Keratinocyte (primary cell): ENCODE results near the gene ADCY5. TPM values are rescaled to one million over a fixed set of nuclear protein-coding genes. Genes with fewer than 3 reads are reported as not detected.

ENCODE experiments used
- DNase-seq: peaks from one replicate; pipeline ENCODE4 v3.0.0-alpha.2; 2011; ENCODE audit warnings: low read depth, missing footprints, low spot score
- FAIRE-seq: peaks from 2 replicates; lab custom pipeline; 2011; peaks lifted over from hg19 to GRCh38; lab: Jason Lieb, UNC
- H2AFZ ChIP-seq: 2 replicates; pipeline ENCODE4 v1.6.0; 2012; ENCODE audit warnings: low read length, control low read depth, inconsistent platforms; ENCODE audit not compliant: control insufficient read depth
- H3K27ac ChIP-seq: 2 replicates; pipeline ENCODE4 v1.5.1; 2011; ENCODE audit warnings: low read length; ENCODE audit not compliant: control insufficient read depth, insufficient read depth
- H3K27me3 ChIP-seq: 3 replicates; pipeline ENCODE4 v1.6.0; 2011; ENCODE audit warnings: low read length; ENCODE audit not compliant: control insufficient read depth, insufficient read depth; ENCODE audit errors: extremely low read depth
- H3K36me3 ChIP-seq, 2 experiments: 2 replicates in 1 of 2; 3 replicates in 1 of 2; pipeline ENCODE4 v1.5.1; 2011; ENCODE audit warnings: low read length in 2 of 2, mild to moderate bottlenecking in 1 of 2; ENCODE audit not compliant: control insufficient read depth in 2 of 2, insufficient read depth in 2 of 2; ENCODE audit errors: extremely low read depth in 1 of 2
- H3K4me1 ChIP-seq: 3 replicates; pipeline ENCODE4 v1.5.1; 2011; ENCODE audit warnings: low read length; ENCODE audit not compliant: control insufficient read depth, insufficient read depth; ENCODE audit errors: extremely low read depth
- H3K4me2 ChIP-seq: 3 replicates; pipeline ENCODE4 v1.6.0; 2011; ENCODE audit warnings: low read depth, low read length; ENCODE audit not compliant: control insufficient read depth, insufficient read depth; ENCODE audit errors: extremely low read depth
- H3K4me3 ChIP-seq, 3 experiments: fragments of 200-600 bp in 1 of 3; sonication (generic) in 1 of 3; 2 replicates in 2 of 3; 3 replicates in 1 of 3; pipeline ENCODE4 v1.5.1; 2011 to 2016; ENCODE audit warnings: low read length in 3 of 3, mild to moderate bottlenecking in 3 of 3, control low read depth in 2 of 3, inconsistent platforms in 1 of 3, low read depth in 1 of 3, mixed read lengths in 1 of 3, mixed run types in 1 of 3, moderate library complexity in 1 of 3; ENCODE audit not compliant: control insufficient read depth in 2 of 3, insufficient read depth in 2 of 3; ENCODE audit errors: extremely low read depth in 1 of 3
- H3K79me2 ChIP-seq: 2 replicates; pipeline ENCODE4 v1.6.0; 2012; ENCODE audit warnings: low read length; ENCODE audit not compliant: control insufficient read depth, insufficient read depth
- H3K9ac ChIP-seq: 3 replicates; pipeline ENCODE4 v1.6.0; 2011; ENCODE audit warnings: low read length; ENCODE audit not compliant: control insufficient read depth, insufficient read depth; ENCODE audit errors: extremely low read depth
- H3K9me1 ChIP-seq: 3 replicates; pipeline ENCODE4 v1.6.0; 2011; ENCODE audit warnings: low read length; ENCODE audit not compliant: control insufficient read depth, insufficient read depth; ENCODE audit errors: extremely low read depth
- H3K9me3 ChIP-seq: 2 replicates; pipeline ENCODE4 v1.5.1; 2012; ENCODE audit warnings: low read depth, low read length; ENCODE audit not compliant: control insufficient read depth
- H4K20me1 ChIP-seq: 3 replicates; pipeline ENCODE4 v1.6.0; 2011; ENCODE audit warnings: low read length; ENCODE audit not compliant: control insufficient read depth, insufficient read depth; ENCODE audit errors: extremely low read depth
- CTCF ChIP-seq, 3 experiments: IDR thresholded peaks in 1 of 3; conservative IDR thresholded peaks in 1 of 3; optimal IDR thresholded peaks in 1 of 3; 2 replicates in 2 of 3; 3 replicates in 1 of 3; pipeline versions ENCODE3 to v1.5.1; 2011; ENCODE audit warnings: low read length in 3 of 3, mild to moderate bottlenecking in 3 of 3, moderate library complexity in 2 of 3, control low read depth in 1 of 3, inconsistent platforms in 1 of 3; ENCODE audit not compliant: insufficient read depth in 2 of 3; ENCODE audit errors: extremely low read depth in 1 of 3
- EZH2 ChIP-seq: IDR thresholded peaks from one replicate; pipeline ENCODE4 v1.6.1; 2012; ENCODE audit warnings: inconsistent platforms, mild to moderate bottlenecking, low read length, moderate library complexity
- dilution Hi-C: fragments of 300-500 bp; cut with MboI; formaldehyde crosslinking; loops from one replicate; pipeline ENCODE4 v1.7.0; 2020; ENCODE audit warnings: low sequenced_read_pairs; ENCODE audit not compliant: extremely low pct_ligation_motif_present
- polyA plus RNA-seq, 5 experiments: library from polyadenylated mRNA; depleted of rRNA in 3 of 5; stranded (reverse) in 3 of 5; stranded (forward) in 1 of 5; unstranded in 1 of 5; fragments of >200 nt; gene quantifications; 1 replicate in 1 of 5; 2 replicates in 3 of 5; 3 replicates in 1 of 5; pipeline versions ENCODE4 v1.2.1 to v1.2.3, GENCODE V29; 2011 to 2012; ENCODE audit warnings: missing spikeins in 2 of 5, low read depth in 1 of 5, low replicate concordance in 1 of 5

ADCY5 gene
- polyA plus RNA-seq, 1 donor (not counting 4 experiments of a cell fraction or from before 2014, with no cell fraction given): not detected

GRCh38 chr3:123480428-123480827 is 31.5 kb upstream of the ADCY5 start:
- no peak for TF ChIP-seq CTCF (optimal IDR thresholded peaks at IDR 0.05 in 1 of 3, IDR thresholded peaks at IDR 0.05 in 1 of 3, conservative IDR thresholded peaks at IDR 0.05 in 1 of 3; ENCODE audit: extremely low read depth in 1 of 3, insufficient read depth in 2 of 3, low read length in 3 of 3)
- TF ChIP-seq EZH2: no peak
- Histone ChIP-seq H2AFZ (no peak overlapping the region), H3K79me2 (no peaks in the 10 kb centered on the region), H3K27ac (no peak overlapping the region), H3K4me3 (no peak overlapping the region), H3K9me1 (no peaks in the 10 kb centered on the region), H3K4me1 (peaks cover 11% of the 10 kb centered on the region), H3K4me2 (no peak overlapping the region), H3K36me3 (no peaks in the 10 kb centered on the region), H4K20me1 (peaks cover 2% of the 10 kb centered on the region), H3K9ac (no peak overlapping the region), H3K9me3 (no peaks in the 10 kb centered on the region), H3K27me3 (peaks cover 4% of the 10 kb centered on the region)
- no peak for DNase-seq
- dilution Hi-C loops: no loop called here
- no peak for FAIRE-seq

- Histone ChIP-seq H3K36me3 (no peaks in the 10 kb centered on the region), H3K27ac (no peak overlapping the region), H2AFZ (no peak overlapping the region), H3K4me2 (no peak overlapping the region), H3K4me1 (peaks cover 11% of the 10 kb centered on the region), H3K9me1 (no peaks in the 10 kb centered on the region), H3K4me3 (no peak overlapping the region), H3K27me3 (peaks cover 9% of the 10 kb centered on the region), H3K9me3 (no peaks in the 10 kb centered on the region), H4K20me1 (peaks cover 2% of the 10 kb centered on the region), H3K9ac (no peak overlapping the region), H3K79me2 (no peaks in the 10 kb centered on the region)
- no peak for FAIRE-seq
- no peak for DNase-seq
- TF ChIP-seq CTCF (optimal IDR thresholded peaks at IDR 0.05 in 1 of 3, IDR thresholded peaks at IDR 0.05 in 1 of 3, conservative IDR thresholded peaks at IDR 0.05 in 1 of 3; ENCODE audit: extremely low read depth in 1 of 3, insufficient read depth in 2 of 3, low read length in 3 of 3) (no peak), EZH2 (no peak)
- dilution Hi-C loops: no loop called here
Observed at GRCh38 chr3:123479891-123480290, 31.0 kb upstream of the ADCY5 start.
